EL (cell line): ENCODE data around the gene LOXHD1.

Source experiments
- DNase-seq: peaks from one replicate; pipeline ENCODE4 v3.0.0-alpha.2; 2016

LOXHD1 gene

GRCh38 chr18:46675112-46675511, 18.1 kb upstream of the LOXHD1 start:
- no peak for DNase-seq

DNA sequence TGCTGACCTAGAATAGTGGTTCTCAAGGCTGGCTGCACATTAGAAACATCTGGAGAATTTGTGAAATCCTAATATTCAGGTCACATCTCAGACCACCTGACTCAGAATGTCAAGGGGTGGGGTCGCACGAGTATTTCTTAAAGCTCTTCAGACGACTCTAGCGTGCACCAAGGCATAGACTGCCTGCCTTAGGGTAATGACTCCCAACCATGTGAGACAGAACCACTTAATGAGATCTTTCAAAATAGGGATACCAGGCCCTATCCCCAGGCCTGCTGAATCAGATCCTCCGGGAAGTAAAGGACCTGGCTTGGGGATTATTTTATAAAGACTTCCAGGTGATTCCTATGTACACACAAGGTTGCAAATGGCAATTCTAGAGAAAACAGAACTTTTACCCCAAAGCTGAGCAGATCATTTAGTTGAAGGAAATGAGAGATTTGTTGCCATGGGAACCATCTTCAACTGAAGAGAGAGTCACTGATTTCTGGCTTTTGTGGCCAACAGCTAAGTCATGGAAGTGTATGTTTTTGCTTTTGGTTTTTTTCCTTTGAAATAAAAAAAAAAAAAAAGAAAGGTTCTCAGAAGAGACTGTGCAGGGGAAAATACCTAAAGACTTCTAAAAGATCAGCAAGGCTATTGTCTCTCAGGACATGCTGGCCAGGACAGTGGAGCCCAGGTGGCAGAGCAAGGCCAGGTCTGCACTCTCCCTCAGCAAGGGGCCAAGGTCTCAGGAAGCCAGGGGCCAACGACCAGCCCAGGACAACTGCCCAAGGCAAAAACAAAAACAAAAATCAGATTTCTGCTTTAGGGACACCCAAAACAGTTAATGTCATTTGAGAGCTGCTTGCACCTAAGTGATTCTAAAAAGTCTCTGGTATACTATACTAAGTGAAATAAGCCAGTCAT, 15.3 kb upstream of the LOXHD1 start:
- DNase-seq = no peak

DNA sequence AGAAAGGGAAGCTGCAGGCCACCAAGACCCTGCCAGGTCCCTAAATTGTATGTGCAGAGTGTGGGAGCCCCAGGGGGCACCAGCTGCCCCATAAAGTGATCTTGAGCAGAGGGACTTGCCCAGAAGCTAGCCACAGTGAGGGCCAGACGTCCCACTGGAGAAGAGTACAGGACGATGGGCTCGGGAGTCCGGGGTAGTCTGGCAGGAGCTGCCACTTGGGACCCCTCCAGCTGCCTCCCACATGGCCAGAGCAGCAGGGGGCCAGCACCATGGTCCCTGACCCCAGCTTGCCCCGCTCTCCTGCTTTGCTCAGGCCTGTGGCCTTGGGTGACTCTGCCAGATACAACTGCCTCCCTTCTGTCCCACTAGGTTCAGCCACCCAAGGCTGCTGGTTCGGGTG, 11.7 kb upstream of the LOXHD1 start:
- DNase-seq = no peak

- no peak for DNase-seq
These were observed 11.1 kb upstream of the LOXHD1 start for GRCh38 chr18:46668135-46668534.

DNA sequence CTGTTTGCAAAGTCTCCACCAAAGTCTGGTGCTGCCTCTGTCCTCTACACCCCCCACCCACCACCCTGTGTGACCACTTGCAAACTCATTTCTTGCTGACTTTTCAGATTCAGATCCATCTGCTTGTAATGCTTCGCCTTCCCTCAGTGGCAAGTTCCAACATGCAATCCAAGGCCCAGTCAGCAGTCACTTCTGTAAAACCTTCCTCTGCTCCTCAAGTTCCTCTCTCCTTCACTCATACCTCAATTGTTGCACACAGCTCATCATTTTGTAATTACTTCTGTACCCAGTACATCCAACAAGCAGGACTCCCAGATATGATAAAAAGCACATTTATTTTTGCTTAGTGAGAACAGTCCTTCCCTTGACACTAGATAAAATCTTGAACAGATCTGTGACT, 6.5 kb upstream of the LOXHD1 start:
- no peak for DNase-seq

GRCh38 chr18:46660957-46661749, 4.1 kb upstream of the LOXHD1 start:
- DNase-seq = peak; percentile 32

DNA sequence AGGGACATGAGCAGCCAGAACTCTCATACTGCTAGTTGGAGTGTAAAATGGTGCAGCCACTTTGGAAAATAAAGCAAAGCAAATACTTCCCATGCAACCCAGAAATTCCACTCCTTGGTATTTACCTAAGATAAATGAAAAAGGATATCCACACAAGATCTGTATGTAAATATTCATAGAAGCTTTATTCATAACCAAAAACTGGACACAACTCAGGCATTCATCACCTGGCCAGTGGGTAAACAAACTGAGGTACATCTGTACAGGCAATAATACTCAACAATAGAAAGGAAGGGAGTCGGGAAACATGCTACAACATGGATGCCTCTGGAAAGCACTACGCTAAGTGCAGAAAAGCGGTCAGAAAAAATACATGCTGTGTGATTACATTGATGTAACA, 2.5 kb upstream of the LOXHD1 start:
- DNase-seq = no peak

DNA sequence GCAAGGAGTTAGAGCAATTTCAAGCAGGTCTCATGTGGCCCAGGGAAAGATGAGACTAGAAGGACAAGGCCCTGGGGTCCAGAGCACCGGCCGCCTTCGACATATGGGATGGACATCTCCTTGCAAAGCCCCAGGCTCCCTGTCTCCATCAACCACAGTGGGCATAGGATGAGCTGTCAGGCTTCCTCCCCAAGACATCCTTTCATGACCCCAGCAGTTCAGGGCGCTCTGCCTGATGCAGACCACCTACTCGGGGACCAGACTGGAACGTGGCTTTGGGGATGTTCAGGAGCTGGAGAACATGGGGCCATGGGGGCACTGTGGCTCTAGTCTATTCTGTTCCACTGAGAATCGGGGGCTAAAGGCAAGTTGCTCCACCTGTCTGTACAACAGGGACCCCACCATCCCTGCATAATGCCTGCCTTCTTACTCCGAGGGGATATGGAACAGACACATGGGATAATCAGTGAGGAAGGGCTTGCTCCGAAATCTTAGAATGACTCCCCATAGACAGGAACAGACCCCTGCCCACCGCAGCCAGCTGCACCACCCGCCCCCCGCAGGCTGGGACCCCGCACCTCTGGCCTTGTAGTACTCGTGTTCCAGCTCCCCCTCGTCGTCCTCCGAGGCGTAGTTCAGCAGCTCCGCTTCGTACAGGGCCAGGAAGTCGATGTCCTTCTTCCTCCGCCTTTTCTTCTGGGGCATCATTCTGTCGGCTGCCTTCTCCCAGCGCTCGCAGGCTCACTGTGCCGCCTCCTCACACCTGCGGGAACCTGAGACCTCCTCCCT, 500 bp downstream of the LOXHD1 start:
- DNase-seq = no peak

GRCh38 chr18:46652372-46652771, 4.6 kb downstream of the LOXHD1 start:
- no peak for DNase-seq

DNA sequence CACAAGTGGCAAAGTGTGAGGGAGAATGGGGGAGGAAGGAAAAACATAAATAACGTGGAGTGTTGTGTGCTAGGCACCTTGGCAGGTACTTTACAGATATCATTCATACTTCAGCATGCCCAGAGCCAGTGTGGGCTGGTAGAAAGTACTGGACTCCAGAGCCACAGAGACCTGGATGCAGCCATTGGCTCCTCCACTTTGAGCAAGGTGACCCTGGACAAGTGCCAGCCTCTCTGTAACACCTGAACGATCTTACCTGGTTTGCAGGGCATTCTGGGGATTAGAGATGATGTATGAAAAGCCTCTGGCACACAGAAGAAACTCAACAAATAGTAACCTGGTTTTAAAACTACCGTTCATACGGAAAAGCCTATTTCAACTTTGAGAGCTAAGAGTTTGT, 6.3 kb downstream of the LOXHD1 start:
- no peak for DNase-seq

GRCh38 chr18:46649071-46649862, 7.8 kb downstream of the LOXHD1 start:
- DNase-seq = no peak

- no peak for DNase-seq
These were observed 10.6 kb downstream of the LOXHD1 start for GRCh38 chr18:46646468-46646867.

DNA sequence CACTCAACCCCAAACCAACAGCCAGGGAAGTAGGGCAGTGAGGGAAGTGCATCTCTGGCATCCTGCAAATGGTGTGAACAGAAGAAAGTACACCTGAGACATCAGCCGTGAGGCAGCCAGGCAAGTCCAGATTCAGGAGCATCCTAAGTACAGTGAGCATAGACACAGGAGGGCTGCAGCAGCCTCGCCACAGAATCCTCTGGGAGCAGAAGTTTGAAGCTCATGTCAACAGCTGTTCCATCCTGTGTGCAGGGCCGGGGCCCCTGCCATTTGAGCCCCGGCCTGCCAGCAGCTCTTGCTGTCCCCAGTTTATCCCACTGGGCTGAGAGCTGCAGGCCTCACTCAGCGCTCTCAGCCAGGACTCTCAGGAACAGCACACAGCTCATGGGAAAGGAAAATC, 14.5 kb downstream of the LOXHD1 start:
- DNase-seq = no peak

- no peak for DNase-seq
These were observed 15.1 kb downstream of the LOXHD1 start for GRCh38 chr18:46641917-46642316.

GRCh38 chr18:46639386-46639785, 17.6 kb downstream of the LOXHD1 start:
- no peak for DNase-seq

DNA sequence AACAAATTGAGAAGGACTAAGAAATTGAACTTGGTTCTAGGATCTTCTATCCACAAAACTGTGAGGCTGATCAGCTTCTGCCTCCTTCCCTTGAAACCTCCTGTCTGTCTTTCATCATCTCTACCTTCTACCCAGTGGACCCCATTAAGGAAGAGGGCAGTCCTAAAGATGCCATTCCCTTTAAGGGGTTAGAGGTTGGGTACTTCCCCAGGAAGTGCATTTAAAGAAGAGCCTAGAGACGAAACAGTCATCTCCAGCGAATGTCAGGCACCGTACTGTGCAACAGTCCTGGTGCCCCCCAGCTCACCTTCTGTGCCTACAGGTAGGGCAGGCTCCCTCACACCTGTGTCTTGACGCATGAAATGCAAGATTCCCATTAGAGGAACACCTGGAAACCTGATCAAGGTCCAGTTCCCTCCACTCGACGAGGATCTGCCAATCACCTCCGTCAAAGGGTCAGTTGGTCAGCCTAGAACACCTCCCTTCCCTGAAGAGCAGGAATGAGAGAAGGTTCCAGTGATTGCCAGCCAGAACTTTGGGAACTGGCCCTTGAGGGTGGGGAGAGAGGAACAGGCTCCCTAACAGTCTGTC, 20.9 kb downstream of the LOXHD1 start:
- no peak for DNase-seq

DNA sequence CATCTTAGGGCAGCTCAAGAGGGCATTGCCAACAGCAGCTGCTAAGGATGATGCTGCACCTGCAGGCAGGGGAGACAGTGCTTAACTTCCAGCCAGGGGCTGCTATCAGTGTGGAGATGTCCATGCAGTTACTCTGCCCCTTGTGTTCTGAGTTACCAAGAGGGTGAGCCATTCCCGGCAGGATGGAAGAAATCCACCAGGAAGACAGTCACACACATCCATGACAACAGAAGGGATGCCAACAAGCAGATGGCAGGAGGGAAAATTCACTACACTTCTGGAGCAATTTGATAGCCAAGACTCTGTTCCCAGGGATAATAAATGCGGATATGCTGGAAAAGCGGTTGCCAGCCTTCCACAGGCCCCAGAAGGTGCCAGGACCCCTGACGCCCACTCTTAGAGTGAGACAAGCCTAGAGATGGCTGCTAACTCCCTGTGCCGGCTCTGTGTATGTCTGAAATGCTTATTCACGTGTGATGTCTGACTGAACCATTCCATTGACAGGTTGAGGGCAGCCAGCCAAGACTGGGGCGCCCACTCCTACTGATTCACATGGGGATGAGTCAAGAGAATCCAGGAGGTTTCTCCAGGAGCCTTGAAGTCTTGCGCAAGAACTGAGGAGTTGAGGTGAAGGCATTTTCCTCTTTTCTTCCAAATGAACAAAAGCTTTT, 24.5 kb downstream of the LOXHD1 start:
- DNase-seq = peak; percentile 34

- no peak for DNase-seq
These were observed 26.0 kb downstream of the LOXHD1 start for GRCh38 chr18:46630991-46631390.

DNA sequence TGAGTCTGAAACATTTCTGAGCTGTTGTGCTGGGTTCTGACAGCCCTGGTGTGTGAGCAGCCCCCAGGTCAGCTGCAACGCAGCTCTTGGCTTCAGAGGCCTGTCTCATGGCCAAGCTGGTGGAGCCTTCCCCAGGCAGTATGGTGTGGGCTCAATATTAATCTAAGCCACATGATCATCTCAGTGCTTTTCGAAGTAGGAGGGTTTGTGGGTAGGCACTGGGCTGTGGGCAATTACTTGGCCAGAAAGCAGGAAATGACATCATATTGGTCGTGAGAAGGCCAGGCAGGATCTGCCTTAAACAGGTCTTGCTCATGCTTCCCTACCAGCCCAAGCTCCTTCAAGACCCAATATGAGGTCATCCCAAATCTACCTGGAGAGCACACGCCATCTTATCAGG, 26.9 kb downstream of the LOXHD1 start:
- peak; percentile 36 for DNase-seq

- no peak for DNase-seq
These were observed 27.7 kb downstream of the LOXHD1 start for GRCh38 chr18:46629361-46629760.

DNA sequence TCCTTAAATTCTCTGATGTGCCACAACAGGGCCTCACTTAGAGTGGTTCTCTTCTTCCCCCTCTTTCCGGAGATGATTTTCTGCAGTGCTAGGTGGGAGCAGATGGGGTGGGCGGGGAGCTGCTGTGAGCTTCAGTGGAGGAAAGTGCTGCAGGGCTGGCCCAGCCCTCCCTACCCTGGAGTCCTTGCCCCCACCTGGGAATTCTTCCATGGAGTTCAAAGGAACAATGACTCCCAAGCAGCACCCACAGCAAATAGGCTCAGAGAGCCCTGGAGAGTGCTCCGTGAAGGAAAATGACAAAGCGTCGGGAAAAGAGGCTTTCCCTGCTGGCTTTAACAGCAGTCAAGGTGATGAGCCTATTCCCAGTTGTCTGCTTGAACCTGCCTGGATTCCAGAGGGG, 28.8 kb downstream of the LOXHD1 start:
- no peak for DNase-seq

- no peak for DNase-seq
These were observed 29.9 kb downstream of the LOXHD1 start for GRCh38 chr18:46627136-46627535.
